CMK (cell line): ENCODE data around the gene EPC2.

Experiments used
- DNase-seq: peaks from one replicate; pipeline ENCODE4 v3.0.0-alpha.2; 2010; ENCODE audit warnings: low read depth

Gene EPC2, protein sequence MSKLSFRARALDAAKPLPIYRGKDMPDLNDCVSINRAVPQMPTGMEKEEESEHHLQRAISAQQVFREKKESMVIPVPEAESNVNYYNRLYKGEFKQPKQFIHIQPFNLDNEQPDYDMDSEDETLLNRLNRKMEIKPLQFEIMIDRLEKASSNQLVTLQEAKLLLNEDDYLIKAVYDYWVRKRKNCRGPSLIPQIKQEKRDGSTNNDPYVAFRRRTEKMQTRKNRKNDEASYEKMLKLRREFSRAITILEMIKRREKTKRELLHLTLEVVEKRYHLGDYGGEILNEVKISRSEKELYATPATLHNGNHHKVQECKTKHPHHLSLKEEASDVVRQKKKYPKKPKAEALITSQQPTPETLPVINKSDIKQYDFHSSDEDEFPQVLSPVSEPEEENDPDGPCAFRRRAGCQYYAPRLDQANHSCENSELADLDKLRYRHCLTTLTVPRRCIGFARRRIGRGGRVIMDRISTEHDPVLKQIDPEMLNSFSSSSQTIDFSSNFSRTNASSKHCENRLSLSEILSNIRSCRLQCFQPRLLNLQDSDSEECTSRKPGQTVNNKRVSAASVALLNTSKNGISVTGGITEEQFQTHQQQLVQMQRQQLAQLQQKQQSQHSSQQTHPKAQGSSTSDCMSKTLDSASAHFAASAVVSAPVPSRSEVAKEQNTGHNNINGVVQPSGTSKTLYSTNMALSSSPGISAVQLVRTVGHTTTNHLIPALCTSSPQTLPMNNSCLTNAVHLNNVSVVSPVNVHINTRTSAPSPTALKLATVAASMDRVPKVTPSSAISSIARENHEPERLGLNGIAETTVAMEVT

DNA sequence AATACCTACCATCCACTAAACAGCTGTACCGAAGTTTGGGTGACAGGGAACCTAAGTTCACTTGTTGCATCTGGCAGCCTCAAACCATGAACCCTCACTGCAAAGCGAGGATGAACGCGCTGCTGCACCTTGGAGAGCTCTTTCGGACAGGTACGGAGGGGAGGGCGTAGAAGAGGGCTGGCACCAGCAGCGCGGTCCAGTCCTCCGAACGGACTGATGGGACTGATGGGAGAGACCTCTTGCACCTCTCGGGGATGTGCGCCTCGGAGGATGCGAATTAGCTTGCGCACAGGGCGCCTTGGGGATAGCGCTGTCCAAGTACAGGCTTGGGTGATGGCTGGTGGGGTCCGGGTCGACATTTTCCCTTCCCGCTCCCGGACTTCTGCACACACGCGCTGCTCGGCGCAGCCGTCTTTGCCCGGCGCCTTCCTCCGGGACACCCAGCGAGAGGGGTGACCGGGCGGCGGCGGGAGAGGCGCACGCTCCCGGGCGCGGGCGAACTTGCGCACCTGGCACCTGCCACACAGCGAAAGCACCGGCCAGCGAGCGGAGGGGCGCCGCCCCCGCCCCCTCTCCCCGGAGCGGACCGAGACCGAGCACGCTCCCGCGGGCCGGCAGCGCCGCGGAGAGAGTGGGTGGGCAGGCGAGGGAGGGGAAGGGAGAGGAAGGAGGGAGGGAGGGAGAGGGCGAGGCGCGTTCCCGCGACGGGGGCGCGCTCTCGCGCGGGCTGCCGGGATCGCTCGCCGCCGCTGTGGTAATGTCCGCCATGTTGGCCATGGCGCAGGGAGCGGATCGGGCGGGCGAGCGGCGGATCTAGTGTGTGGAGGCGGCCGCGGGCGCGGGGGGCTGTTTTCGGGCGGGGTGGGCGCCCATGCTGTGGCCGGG, at the start of gene EPC2:
TSS of gene EPC2 (plus strand) at position 754 of the 885 bp plus-strand sequence. CDS start 267 bp downstream, outside the sequence.
- DNase-seq = peak; percentile 48

DNA sequence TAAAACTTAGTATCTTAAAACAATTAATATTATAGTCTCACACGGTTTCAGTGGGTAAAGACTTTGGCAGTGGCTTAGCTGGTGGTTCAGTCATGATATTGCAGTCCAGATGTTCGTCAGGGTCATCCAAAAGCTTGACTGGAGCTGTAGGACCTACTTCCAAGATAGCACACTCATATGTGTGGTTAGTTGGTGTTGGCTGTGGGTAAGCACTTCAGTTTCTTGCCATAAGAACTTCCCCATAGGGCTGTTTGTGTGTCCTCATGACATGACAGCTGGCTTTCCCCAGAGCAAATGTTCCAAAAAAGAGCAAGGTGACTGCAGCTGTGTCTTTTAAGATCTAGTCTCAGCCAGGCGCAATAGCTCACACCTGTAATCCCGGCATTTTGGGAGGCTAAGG, 48.5 kb upstream of the EPC2 start:
- DNase-seq = no peak

DNA sequence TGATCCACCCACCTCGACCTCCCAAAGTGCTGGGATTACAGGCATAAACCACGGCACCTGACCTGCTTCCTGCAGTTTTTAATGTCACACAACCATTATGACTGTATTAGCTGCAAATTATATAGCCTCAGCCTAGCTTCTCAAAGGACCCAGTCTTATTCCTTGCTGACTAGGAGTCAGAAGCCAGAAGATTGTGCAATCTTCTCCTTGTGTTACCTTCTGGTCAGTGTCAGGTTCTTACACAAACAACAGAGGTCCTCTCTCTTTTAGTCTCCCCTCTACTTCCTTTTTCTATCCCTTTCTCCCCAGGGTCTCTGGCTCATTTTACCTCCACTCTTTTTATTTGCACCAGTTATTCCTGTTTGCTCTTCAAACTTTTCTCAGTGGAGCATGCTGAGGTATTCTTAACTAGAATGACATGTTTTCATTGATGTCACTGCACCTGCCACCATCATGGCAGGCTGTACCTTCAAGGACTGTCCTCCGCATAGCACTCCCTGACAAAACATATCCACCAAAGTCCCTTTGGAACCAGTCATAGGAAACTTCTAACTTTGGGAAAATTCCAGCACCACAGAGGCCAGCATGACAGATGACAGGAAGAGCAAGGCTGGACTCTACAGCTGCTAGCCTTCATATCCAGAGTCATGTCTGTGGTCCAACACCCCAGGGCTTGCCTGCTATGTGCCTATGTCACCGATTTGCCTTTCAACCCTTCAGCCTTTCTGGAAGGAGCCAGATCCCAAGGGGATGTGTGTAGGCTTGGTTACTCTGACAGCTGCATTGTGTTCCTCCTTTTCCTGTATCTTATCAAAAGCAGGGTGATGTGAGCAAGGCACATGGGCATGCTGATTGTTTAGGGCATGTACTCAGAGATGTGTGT, 45.2 kb upstream of the EPC2 start:
- DNase-seq = no peak

DNA sequence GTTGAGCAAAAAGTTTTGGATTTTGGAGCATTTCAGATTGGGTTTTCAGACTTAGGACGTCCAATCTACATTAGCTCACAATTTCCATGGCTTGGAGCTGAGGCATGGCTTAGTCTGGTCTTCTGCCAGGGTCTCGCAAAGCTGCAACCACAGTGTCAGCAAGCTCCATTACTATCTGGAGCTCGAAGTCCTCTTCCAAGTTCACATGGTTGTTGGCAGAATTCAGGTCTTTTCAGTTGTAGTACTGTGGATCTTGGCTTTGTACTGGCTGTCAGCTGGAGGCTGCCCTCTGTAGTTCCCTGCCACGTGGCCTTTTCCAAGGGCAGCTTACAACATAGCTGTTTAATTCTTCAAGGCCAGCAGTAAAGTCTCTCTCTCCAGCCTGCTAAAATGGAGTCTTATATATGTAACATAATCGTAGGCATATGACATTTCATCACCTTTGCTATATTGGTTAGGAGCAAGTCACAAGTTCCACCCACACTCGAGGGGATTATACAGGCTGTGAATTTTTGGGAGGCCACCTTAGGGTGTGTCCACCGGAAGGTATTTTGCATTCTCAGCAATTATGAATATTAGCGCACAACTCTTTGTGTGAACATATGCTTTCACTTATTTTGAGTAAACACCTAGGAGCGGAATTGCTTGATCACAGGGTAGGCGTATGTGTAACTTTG, 41.5 kb upstream of the EPC2 start:
- no peak for DNase-seq

DNA sequence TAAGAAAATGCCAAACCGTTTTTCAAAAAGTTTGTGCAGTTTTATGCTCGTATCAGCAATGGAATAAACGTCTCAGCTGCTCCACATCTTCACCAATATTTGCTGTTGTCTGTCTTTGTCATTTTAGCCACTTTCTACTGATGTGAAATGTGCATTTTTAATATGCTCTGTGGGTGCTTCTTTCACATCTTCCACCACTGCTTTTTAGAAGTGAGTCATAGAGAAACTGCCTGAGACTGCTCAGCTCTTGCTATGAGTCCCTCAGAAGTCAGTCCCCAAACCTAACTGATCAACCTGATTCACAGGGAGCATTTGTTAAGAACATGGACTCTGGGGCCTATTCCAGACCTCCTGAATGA, 41.0 kb upstream of the EPC2 start:
- no peak for DNase-seq

DNA sequence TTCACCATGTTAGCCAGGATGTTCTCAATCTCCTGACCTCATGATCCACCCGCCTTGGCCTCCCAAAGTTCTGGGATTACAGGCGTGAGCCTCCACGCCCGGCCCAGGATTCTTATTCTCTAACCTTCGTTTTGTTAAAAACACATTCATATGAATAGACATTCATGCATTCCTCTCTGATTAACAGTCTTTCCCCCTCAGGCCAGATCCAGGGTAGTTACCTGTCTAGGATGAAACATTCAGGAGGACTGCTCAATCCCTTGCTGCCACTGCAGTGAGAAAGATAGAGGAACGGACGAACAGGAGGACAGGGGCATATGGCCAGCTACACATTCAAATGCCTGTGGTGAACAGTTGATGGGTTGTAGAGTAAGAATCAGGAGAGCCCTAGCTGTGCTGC, 39.6 kb upstream of the EPC2 start:
- DNase-seq = no peak

DNA sequence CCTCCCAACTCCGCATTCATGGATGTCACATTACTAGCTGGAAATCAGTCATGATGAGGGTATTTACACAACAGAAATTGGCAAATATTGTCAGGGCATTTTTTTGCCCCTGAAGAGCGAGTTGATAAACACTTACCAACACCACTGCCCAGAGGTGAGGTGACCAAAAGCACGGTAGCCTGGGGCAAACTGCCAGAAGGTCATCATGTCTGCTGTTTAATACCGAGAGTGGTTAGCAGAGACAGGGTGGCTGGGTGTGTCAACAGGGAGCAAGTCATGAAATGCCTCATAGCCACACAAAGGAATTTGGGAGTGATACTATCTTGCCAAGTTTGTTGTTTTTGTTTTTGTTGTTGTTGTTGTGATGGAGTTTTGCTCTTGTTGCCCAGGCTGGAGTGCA, 37.0 kb upstream of the EPC2 start:
- DNase-seq = no peak

- DNase-seq = no peak
Observed at GRCh38 chr2:148613231-148614013, 31.1 kb upstream of the EPC2 start.

GRCh38 chr2:148614014-148614321, 30.6 kb upstream of the EPC2 start:
- DNase-seq = no peak

DNA sequence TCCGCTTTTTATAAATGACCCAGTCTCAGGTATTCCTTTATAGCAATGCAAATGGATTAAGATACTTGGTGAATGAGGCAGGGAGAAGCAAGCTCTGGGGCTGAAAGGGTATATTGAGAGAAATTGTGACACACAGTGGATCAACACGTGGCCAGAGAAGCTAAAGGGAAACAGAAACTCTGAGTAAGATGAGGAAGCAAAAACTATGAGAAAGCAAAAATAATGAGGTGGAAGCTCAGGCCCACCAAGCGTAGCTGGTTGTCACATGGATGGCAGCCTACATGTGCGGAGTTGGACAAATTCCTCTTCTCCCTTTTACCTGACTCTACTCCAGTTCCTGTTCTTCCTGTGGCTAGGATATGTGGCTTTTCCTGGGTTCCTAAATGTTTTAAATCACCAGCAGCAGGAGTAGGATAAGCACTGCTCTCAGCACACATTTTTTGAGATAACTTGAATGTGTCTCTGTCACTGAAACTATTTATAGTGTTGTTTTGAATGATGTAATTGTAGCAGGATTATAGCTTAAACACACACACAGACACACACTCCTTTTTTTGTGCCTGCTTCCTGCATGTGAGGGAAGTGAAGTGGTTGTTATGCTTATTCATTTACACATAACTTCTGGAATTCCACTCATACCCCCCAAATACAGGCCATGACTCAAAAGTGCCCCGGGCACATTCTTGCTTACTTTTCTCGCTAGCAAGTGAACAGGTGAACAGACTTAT, 30.1 kb upstream of the EPC2 start:
- DNase-seq = no peak

GRCh38 chr2:148615381-148615841, 29.1 kb upstream of the EPC2 start:
- no peak for DNase-seq

GRCh38 chr2:148616662-148617061, 27.9 kb upstream of the EPC2 start:
- no peak for DNase-seq

GRCh38 chr2:148617219-148617618, 27.3 kb upstream of the EPC2 start:
- DNase-seq = no peak

DNA sequence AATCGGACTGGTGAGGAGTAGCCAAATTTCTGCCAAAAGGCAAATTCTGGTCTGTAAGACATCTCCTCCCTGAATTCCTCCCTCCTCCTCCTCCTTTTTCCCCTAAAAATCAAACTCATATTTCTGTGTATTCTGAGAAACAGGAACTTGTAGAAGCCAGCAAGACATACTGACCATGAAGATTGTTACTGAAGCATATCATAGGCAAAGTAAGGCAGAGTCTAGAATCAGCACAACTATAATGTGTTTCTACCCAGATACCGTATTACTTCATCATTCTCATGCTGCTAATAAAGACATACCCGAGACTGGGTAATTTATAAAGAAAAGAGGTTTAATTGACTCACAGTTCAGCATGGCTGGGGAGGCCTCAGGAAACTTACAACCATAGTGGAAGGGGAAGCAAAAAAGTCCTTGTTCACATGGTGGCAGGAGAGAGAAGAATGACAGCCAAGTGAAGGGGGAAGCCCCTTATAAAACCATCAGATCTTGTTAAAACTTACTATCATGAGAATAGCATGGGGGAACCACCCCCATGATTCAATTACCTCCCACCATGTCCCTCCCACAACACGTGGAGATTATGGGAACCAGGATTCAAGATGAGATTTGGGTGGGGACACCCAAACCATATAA, 24.9 kb upstream of the EPC2 start:
- DNase-seq = no peak

DNA sequence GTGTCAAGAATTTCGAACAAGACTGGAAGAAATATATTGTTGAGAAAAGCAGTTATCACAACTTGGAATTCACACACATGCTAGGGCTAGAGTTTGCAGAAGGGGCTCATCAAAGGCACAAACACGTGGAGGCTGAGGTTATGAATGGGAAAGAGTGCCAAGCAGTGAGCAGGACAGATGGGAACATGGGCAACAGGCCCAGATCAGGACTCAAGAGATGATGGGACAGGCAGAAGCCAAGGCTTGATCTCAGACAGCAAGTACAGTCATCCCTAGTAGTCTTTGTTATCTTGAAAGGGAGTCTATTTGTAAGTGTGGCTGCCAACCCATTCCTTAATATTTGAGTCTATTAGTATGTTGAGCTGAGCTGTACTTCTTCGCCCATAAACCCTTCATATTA, 22.2 kb upstream of the EPC2 start:
- no peak for DNase-seq

DNA sequence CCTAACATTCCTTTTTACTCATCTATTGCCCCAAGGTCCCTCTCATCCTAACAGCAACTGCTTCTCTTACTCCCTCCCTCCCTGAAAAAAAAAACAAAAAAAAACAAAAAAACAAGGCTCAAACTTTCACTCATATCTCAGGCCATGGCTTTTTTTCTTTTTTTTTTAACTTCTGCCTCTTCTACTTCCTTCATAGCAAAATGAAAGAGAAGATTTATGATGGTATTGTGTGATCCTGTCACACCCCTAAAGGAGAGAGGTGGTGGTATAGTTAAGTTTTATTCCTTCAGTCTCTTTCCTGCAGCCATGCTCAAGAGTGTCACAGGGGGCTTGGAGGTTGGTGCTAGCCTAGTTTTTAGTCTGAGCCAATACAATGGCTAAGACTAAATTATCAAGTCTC, 21.5 kb upstream of the EPC2 start:
- no peak for DNase-seq

DNA sequence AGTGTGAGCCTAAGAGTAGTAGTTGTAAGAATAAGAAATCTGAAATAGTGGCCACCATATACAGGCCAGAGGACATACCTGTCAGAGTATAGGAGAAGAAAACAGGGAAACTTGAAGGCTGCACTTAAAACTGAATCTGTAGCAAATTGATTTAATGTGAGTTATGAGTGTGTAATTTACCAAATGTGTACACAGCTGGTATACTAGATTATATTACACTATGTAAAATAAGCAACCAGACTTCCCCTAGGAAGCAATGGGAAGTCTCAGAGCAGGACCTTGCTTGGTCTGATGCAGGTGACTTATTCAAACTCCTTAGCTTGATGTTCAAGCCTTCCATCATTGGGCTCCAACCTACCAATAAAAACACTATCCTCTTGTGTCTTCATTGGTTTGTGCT, 17.3 kb upstream of the EPC2 start:
- no peak for DNase-seq

- no peak for DNase-seq
Observed at GRCh38 chr2:148634749-148635148, 9.8 kb upstream of the EPC2 start.

GRCh38 chr2:148638543-148638942, 6.0 kb upstream of the EPC2 start:
- DNase-seq = no peak
